A673 (cell line): ENCODE data around the gene IDE.

Experiments
- EZH2 ChIP-seq: fragments of 200-600 bp; sonication (generic); IDR thresholded peaks from 2 replicates; pipeline ENCODE4 v1.6.1; 2017; ENCODE audit warnings: borderline replicate concordance, low read depth, mild to moderate bottlenecking, mixed read lengths, antibody characterized with exemption, low read length; ENCODE audit not compliant: poor library complexity, severe bottlenecking
- TF ChIP-seq, protein P1 (sequence below): fragments of 300-800, 200-600 bp; sonication (generic); conservative IDR thresholded peaks from 2 replicates; pipeline ENCODE4 v1.5.1; 2017; ENCODE audit warnings: low read depth, mild to moderate bottlenecking, antibody characterized with exemption, low read length, moderate library complexity, mixed read lengths

DNA sequence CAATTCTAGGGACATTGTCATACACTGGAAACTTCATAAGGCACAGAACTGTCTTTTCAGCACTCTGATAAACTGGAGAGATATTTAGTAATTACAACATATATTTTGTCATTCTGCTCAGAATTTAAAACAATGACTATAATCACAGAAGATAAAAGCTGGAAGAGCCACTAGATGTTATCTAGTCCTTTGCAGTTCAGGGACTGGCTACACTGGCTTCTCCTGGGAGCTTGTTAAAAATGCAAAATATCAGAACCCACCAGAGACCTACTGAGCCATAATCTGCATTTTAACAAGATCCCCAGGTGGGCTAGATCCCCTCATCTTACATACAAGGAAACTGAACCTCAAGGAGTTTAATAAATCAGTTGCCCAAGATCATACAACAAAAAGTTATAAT, 32.3 kb downstream of the IDE start:
- TF ChIP-seq, protein P1, sequence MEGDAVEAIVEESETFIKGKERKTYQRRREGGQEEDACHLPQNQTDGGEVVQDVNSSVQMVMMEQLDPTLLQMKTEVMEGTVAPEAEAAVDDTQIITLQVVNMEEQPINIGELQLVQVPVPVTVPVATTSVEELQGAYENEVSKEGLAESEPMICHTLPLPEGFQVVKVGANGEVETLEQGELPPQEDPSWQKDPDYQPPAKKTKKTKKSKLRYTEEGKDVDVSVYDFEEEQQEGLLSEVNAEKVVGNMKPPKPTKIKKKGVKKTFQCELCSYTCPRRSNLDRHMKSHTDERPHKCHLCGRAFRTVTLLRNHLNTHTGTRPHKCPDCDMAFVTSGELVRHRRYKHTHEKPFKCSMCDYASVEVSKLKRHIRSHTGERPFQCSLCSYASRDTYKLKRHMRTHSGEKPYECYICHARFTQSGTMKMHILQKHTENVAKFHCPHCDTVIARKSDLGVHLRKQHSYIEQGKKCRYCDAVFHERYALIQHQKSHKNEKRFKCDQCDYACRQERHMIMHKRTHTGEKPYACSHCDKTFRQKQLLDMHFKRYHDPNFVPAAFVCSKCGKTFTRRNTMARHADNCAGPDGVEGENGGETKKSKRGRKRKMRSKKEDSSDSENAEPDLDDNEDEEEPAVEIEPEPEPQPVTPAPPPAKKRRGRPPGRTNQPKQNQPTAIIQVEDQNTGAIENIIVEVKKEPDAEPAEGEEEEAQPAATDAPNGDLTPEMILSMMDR, result no peak
- no peak for TF ChIP-seq EZH2
